Hematopoietic multipotent progenitor cell treated with erythropoietin and hydrocortisone succinate and interleukin-3 and kit ligand, for 4 days (in vitro differentiated cells): ENCODE results near the gene DISC1.
"Not testable (repeated sequence)": the region's sequence is repeated elsewhere in the genome, so short reads cannot be mapped to it uniquely, and the experiment has no call there.

Experiments
- DNase-seq: peaks from one replicate; pipeline ENCODE4 v3.0.0-alpha.2; 2015

The DISC1 gene

GRCh38 chr1:231626535-231626950 lies at the start of gene DISC1:
TSS of gene DISC1 (plus strand) at chr1:231626790. CDS start at chr1:231626868, 78 bp downstream.
- DNase-seq, result peak; percentile 89

GRCh38 chr1:231576804-231577718 lies 49.5 kb upstream of the DISC1 start:
- no peak for DNase-seq

- DNase-seq, result peak; percentile 26
These were observed 45.7 kb upstream of the DISC1 start for GRCh38 chr1:231580874-231581273.

GRCh38 chr1:231581859-231582258 lies 44.7 kb upstream of the DISC1 start:
- DNase-seq, result no peak

GRCh38 chr1:231583376-231583775 lies 43.2 kb upstream of the DISC1 start:
- no peak for DNase-seq

- peak; percentile 75 for DNase-seq
These were observed 42.5 kb upstream of the DISC1 start for GRCh38 chr1:231584117-231584516.

- DNase-seq, result no peak
These were observed 41.7 kb upstream of the DISC1 start for GRCh38 chr1:231584921-231585320.

- DNase-seq, result peak; percentile 84
These were observed 36.0 kb upstream of the DISC1 start for GRCh38 chr1:231590453-231591198.

- DNase-seq, result no peak
These were observed 35.1 kb upstream of the DISC1 start for GRCh38 chr1:231591466-231591865.

- DNase-seq, result no peak
These were observed 33.8 kb upstream of the DISC1 start for GRCh38 chr1:231592809-231593208.

GRCh38 chr1:231593264-231593663 lies 33.3 kb upstream of the DISC1 start:
- not testable (repeated sequence) for DNase-seq

- no peak for DNase-seq
These were observed 32.5 kb upstream of the DISC1 start for GRCh38 chr1:231594123-231594522.

GRCh38 chr1:231594749-231595148 lies 31.8 kb upstream of the DISC1 start:
- no peak for DNase-seq

- no peak for DNase-seq
These were observed 30.2 kb upstream of the DISC1 start for GRCh38 chr1:231596337-231596791.

GRCh38 chr1:231597971-231598370 lies 28.6 kb upstream of the DISC1 start:
- DNase-seq, result no peak

- no peak for DNase-seq
These were observed 26.1 kb upstream of the DISC1 start for GRCh38 chr1:231600458-231600976.

GRCh38 chr1:231601824-231602672 lies 24.5 kb upstream of the DISC1 start:
- DNase-seq, result no peak

GRCh38 chr1:231602673-231602984 lies 24.0 kb upstream of the DISC1 start:
- no peak for DNase-seq

GRCh38 chr1:231603598-231604275 lies 22.9 kb upstream of the DISC1 start:
- peak; percentile 82 for DNase-seq

- no peak for DNase-seq
These were observed 22.3 kb upstream of the DISC1 start for GRCh38 chr1:231604276-231604621.

GRCh38 chr1:231605149-231606100 lies 21.2 kb upstream of the DISC1 start:
- DNase-seq, result no peak
